SIG-M5 treated with dmso at 0.1 percent for 504 hours (cell line): ENCODE measurements around the gene EXOC5.

Experiments
- DNase-seq: peaks from one replicate; lab custom pipeline; 2025; ENCODE audit not compliant: unreplicated experiment; lab: John Stamatoyannopoulos, UW

EXOC5 gene, protein sequence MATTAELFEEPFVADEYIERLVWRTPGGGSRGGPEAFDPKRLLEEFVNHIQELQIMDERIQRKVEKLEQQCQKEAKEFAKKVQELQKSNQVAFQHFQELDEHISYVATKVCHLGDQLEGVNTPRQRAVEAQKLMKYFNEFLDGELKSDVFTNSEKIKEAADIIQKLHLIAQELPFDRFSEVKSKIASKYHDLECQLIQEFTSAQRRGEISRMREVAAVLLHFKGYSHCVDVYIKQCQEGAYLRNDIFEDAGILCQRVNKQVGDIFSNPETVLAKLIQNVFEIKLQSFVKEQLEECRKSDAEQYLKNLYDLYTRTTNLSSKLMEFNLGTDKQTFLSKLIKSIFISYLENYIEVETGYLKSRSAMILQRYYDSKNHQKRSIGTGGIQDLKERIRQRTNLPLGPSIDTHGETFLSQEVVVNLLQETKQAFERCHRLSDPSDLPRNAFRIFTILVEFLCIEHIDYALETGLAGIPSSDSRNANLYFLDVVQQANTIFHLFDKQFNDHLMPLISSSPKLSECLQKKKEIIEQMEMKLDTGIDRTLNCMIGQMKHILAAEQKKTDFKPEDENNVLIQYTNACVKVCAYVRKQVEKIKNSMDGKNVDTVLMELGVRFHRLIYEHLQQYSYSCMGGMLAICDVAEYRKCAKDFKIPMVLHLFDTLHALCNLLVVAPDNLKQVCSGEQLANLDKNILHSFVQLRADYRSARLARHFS

DNA sequence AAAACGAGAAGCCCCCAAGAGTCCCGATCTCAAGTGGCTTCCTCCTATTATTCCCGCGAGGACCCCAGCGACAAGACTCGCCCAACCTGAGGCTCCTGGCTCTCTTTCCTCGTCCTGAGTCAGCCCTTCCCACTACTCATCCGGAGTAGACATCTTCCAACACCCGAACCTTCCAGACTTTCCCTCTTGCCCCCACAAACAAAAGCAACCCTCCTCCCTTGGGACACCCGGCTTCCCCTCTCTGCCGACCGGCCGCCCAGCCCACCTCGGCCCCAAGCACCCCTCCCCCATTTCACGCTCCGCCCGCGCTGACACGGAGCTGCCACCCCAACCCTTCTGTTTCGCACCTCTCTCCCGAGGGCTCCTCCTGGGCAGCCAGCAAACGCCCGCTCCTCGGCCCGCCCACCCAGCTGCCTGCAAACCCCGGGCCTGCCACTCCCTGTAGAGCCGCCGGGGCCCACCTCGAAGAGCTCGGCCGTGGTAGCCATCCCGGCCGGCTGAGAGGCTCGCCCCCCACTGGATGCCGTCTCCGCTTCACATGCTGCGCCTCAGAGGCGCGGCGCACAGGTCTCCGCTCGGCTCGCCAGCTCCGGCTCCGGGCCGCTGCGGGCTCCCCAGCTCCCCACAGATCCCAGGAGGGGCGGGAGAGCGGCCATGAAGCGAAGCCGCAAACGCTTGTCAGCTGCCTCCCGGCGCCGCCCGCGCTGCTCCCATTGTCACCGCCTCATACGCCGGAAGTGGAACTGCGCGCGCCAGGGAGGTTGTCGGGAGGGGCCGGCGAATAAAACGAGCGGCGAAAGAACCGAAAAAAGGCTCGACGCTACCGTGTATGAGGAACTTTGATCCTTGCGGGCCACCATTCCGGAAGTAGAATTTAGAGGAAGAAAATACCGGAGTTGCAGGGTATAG, at the start of gene EXOC5, which contains the start of gene AP5M1:
EXOC5 (minus strand) TSS at position 745 of the 909 bp plus-strand sequence; CDS start at position 488, 257 bp downstream.
AP5M1 (plus strand) TSS at position 811 of the 909 bp plus-strand sequence. CDS start 344 bp downstream, outside the sequence.
- peak; percentile 94 for DNase-seq

DNA sequence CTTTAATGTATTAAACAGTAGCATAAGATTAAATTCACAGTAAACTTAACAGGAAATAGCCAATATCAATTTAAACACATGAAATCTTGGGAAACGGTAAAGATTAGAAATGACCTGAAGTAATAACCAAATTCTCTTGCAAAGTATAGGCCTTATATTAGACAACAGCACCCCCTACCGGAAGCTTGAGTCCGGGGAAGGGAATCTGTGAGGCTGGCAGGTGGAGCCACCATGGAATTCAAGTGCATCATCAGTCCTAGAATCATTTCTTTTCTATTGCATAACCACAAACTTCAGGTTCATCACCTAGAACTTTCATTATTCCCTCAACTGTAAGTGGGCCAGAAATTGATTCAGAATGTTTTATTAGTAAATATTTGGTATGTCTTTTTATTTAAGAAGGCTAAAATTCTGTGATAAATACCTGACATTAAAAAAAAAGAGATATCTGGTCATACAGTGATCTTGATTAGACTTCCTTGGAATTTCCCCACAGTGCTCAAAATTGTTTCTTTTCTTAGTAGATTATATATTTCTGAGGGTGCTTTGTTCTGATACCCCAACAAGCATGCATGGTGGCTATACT, 48.6 kb upstream of the EXOC5 start:
- peak; percentile 61 for DNase-seq

DNA sequence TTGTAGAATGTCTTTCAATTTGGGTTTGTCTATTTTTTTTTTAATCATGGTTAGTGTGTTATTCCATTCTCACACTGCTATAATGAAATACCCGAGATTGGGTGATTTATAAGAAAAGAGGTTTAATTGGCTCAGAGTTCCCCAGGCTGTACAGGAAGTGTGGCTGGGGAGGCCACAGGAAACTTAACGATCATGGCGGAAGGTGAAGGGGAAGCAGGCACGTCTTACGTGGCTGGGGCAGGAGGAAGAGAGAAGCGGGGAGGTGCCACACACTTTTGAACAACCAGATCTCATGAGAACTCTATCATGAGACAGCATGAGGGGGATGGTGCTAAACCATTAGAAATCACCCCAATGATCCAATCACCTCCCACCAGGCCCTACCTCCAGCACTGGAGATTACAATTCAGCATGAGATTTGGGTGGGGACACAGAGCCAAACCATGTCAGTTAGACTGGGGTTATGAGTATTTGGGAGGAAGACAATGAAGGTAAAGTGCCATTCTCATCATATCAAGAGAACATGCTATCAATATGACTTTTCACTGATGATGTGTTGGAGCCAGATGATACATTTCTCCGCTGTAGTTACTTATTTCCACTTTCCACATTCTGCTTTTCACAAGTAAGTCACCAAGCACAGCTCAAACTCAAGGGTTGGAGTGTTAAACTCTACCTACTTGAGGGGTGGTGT, 45.8 kb upstream of the EXOC5 start:
- DNase-seq: no peak

DNA sequence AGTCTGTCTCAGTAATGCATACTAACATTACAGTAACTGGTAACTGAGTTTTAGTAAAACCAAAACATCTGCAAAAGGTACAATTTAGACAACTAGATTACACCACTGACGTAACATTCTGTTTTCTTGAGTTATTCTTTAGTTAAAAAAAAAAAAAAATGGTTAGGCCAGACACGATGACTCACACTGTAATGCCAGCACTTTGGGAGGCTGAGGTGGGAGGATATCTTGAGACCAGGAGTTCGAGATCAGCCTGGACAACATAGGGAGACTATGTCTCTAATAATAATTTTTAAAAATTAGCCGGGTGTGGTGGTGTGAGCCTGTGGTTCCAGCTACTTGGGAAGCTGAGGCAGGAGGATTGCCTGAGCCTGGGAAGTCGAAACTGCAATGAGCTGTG, 34.2 kb upstream of the EXOC5 start:
- no peak for DNase-seq

DNA sequence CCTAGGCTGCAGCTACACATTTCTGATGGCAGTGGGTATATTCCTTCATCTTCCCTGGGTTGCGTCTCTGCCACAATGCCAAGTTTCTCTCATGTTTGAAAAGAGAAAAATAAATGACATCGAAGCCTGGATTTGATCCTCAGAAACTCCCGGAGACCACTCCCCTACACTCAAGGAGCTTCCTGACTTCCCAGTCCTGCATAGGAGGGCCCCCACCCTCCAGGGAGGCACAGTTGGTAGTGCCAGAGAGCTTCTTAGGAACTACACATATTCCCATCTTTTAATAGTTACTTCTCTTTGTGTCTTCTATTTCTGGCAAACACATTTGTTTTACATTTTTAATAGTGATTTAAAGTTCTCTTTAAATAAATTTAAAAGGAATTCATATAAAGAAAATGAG, 30.8 kb upstream of the EXOC5 start:
- DNase-seq: no peak

DNA sequence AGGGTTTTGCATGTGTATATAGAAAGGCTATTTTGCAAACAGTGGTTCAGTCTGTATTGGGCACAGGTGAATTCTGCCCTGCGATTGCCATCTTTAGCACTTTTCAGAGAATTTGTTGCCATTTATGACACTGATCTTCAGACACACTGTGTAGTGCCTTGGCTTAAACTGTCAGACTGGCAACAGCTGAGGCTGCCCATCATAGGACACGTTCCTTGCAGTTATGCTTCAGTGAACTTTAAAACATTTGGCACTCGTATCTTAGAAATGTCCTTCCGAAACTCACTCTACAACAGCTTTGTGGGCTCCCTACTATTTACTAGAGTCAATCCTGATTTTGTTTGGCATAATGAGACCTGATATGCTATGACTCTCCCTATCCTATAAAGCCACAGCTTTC, 29.1 kb upstream of the EXOC5 start:
- DNase-seq: no peak

DNA sequence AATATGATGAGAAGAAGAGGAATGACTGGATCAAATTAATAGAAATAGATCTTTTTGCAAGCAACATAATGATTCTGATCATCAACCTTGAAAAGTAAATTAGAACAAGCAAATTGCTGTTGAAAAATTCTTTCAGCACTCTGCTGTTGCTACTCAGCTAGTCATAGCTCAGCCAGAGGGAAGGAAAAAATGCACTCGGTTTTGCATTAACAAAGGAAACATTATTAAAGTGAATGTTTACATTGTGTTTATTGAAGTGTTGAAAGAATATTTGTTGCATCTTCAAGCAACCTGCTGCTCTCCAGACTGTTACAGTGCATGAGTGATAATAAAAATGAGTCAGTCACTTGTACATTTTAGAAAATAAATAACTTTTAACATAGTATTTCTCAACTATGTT, 26.5 kb upstream of the EXOC5 start:
- DNase-seq: no peak

DNA sequence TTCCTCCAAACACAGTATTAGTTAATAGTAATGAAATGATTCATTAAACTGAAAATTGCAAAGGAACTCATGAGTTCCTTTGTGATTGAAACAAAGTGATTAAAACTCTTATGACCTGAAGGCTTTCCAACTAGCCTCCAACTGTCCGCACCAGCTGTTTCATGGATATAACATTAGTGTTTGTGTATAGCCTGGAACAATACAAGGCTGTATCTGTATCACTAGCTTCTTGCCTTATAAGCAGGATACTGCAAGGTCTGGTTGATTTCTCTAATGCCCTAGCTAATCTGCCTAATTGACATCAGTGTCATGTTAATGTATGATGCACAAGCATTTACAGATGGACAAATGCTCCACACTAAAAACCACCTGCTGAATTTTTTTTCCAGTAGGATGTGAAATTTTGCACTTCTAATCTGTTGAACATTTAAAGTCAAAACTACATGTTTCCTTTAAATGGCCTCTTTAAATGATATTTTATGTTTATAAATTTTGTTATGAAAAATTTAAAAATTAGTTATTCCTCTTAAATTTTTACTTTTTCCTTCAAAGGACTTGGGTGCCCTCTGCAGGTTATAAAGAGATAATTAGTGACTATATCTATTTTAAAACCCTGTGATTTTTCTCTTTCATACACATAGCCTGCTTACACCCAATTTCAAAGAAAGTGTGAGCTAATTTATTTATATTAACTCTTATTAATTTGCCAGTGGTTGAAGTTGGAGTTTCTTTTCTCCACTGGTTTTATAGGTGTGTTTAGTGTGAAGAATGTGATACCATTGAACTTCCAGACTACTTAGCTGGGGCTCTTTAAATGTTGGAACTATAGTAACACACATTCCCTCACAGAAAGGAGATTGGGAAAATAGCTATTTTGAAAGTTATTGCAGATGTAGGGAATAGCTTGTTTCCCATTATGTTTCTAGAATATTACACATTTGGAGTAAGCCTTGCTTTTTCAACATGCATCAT, 25.4 kb upstream of the EXOC5 start:
- DNase-seq: no peak

DNA sequence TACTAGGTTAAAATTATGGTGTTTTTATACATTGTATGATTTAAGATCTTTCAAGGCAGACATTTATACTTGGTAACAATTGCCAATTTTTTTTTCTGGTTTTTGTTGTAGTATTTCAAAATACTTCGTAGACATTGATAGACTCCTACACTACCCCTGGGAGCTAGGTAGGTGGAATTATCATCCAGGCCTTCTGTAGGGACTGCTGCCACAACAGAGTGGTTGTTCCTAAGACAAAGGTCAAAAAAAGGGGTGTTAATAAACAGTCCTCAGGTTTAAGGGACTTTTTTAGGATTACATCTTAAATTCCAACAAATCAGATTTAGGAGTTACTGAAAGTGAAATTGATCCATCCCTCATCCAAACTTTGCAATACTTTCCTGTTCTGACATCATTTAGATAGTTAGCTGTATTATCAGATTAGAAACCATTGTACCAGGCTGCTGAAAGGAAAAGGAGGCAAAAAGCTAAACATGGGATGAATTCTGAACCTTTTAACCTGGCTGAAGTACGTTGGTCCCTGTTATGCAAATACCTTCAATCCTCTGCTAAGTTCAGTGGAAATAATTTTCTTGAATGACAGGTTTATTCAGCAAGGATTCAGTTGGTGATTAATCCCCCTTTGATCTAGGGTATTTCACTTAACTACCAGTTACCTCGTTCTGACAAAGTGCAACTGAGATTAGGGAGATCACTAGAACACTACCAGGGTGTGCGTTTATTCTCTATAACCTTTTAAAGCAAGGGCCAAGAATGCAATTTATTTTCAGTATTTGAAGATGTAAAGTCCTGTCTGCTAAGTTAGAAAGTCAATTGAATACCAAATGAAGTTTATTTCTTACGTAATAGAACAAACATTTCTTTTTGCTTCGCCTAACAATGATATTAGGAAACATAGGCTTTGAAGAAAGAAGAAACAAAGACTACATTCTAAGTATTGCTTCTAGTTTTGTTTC, 23.3 kb upstream of the EXOC5 start:
- no peak for DNase-seq

DNA sequence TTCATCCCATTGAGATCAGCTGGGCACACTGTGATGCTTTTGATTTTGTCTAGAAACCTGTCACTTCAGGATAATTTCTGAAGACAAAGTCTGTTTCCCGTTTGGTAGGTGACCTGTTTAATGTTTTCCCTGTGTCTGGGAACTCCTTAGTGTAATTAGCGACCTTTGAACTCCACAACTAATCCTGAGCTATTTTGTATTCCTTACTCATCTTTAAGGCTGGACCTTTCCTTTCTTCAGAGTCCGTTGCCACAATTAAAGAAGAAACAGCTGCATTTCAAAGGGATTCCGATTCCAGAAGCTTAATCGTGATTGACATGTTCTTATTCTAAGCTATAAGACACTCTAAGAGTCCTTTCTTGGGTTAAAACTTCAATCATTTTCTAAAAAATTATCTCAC, 22.0 kb upstream of the EXOC5 start:
- no peak for DNase-seq

DNA sequence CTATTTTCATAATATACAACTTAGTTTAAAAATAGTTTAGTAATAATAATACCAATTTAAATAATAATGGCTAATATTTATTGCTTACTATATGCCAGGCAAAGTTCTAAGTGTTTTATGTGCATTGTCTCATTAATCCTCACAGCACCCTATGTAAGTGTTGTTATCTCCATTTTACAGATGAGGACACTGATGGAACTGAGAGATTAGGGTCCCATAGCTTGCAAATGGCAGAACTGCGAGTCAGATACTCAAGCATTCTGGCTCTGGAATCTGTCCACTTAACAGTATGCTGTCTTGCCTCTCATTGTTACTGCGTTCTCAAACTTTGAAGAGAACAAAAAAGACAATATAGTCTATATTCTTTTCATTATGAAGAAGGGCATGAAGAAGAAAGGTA, 19.0 kb upstream of the EXOC5 start:
- no peak for DNase-seq

DNA sequence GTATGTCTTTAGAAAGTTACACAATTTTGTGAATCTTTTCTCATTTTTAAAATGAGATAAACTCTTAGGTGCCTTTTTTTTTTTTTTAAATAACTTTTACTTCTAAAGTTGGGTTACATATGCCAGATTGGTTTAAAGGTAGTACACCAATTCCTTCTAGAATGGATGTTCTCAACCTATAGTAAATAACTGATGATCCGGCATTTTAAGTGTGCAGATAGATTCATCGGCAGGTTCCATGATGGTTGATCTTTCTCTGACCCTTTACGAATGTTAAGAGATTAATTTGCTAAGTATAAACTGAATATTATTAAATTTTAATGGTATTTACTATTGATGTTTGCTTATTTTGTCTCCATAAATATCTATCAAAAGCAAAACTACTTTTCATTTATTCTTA, 8.4 kb upstream of the EXOC5 start:
- DNase-seq: no peak

DNA sequence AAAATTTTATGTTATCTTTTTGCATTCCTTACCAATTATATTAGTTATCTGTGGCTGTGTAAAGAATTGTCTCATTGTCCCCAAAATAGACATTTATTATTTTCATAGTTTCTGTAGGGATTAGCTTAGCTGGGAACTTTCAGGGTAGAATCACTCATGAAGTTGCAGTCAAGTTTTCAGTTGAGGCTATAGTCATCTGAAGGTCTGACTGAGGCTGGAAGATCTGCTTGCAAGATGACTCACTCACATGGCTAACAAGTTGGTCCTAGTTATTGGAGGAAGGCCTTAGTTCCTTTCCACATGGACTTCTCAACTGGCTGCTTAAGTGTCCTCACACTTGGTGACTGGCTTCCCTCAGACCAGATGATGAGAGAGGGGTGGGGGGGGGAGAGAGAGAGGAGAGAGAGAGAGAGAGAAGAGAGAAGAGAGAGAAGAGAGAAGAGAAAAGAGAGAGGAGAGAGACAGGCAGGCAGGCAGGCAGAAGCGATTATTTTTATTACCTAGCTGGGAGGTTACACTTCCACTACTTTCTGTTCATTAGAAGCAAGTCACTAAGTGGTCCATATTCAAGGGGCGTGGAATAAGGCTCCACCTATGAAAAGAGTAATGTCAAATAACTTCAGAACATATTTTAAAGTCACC, 6.4 kb upstream of the EXOC5 start:
- no peak for DNase-seq

DNA sequence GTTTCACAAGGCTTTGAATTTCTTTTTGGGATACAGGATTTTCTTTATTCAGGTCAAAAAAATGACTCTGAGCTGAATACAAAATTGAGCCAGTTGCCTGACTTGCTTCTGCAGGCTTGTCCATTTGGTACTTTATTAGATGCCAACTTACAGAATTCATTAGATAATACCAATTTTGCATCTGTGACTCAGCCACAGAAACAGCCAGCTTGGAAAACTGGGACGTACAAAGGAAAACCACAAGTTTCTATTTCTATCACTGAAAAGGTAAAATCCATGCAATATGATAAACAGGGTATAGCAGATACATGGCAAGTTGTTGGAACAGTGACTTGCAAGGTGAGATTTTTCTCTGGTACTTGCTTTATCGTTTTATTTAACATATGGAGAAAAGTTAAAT, 5.8 kb upstream of the EXOC5 start:
- DNase-seq: no peak

DNA sequence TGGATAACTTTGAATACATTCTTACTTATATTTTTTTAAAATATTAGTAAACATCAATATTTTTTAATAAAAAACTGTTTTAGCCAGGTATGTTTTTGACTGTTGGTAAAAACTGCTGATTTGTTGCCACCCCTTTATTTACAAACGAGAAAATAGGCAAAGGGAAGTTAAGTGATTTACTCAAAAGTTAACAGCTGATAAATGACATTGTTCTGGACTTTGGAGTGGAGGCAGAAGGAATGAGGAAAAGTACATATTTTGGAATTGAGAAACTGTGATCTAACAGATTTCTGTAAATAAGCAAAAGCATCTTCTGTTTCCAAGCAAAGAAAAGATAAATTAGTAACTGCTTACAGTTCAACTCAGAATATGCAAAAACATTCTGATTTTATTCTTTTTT, 4.5 kb upstream of the EXOC5 start:
- DNase-seq: no peak

DNA sequence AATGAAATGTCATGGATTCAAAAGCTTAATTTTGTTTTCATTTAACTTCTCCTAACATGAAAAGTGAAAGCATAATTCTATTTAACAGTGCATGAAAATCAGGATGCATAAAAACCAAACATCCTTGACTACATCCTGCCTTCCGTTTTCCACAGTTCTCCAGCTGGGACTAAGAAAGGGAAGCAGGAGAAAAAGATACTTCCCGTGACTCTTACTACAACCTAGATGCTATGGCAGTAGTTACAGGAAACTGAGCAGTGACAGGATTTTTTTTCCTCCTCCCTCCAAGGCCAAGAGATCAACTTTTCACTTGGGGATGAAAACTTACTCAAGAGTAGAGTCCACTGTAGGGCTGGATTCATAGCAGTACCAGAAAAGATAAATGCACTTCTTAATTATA, 2.6 kb downstream of the EXOC5 start:
- DNase-seq: no peak

DNA sequence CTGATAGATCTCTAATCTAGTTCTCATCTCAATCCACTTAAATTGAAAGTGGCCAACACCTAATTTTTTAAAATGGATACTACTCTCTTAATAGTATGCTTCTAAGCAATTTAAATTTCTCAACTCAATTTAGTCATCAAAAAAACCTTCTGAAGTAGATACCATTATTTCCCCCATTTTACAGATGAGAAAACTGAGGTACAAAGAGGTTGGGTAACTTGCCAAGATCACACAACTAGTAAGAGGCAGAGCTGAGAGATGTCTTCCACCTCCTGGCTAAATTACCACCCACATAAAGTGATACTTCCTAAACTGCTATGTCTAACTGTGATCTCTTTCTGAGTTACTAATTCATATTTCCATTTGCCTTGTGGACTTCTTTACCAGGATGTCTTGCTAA, 6.6 kb downstream of the EXOC5 start:
- no peak for DNase-seq

DNA sequence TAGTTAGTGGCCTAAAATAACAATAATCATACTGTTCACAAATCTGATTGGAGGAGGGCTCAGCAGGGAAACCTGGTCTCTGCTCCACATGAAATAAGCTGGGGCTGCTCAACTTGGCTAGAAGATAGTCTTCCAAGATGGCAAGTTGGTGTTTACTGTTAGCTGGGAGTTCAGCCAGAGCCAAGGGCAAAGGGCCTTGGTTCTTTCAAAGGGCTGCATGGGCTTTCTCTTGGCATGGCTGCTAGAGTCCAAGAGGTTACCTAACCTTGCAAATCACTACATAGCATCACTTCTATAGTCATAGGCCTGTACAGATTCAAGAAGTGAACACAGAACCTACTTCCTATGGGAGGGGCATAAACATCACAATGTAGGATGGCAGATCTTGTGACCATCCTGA, 7.1 kb downstream of the EXOC5 start:
- DNase-seq: no peak
